GM19193 (cell line): Measurements from ENCODE around the gene ARL5A.

Experiments used
- POLR2A ChIP-seq: IDR thresholded peaks from 4 replicates; pipeline ENCODE4 v1.6.1; 2011; ENCODE audit not compliant: insufficient read depth, insufficient read length; ENCODE audit errors: extremely low read depth

ARL5A gene

DNA sequence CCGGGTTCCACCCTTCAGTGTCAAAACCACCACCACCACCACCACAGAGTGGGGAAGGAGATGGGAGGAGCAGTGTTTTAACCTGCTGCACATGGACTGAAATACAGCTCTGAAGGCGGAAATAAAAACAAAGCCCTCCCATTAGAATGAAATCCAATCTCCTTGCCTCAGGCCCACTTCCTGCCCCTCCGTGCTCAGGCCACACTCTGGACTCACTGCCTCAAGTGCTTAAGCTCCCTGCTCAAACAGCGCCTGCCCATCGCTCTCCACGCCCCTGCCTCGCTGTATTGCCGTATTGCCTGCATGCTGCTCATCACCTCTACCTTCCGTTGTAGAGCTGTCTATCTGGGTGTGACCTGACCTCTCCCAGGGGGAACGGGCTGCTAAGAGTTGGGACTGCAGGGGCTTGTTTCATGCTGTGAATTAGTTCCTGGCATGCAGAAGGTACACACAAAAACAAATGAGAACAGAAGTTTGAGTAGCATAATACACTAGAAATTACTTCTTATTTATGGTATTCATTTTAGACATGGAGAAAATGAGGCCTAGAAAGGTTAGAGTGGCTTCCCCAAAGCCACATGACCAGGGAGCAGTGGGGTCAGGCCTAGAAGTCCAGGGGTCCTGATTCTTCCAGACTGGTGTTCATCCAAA, 62.3 kb downstream of the ARL5A start:
- no peak for TF ChIP-seq POLR2A

DNA sequence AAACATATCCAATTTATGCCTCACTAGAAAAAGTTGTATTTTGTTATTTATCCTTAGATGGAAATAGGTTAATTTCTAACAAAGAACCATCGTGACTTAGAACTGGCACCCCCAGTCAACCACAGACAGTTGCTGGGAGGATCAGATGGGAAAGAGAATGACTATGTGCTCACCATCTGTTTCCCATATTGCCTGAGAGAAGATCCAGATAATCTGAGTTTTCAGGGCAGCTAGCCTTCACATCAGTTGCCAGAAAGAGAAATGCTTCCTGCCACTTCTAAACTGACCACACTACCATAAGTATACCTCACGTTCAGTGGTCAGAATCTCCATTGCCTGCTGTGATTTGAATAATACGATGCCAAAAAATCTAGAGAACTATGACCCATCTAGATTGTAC, 65.5 kb downstream of the ARL5A start:
- TF ChIP-seq POLR2A = no peak

DNA sequence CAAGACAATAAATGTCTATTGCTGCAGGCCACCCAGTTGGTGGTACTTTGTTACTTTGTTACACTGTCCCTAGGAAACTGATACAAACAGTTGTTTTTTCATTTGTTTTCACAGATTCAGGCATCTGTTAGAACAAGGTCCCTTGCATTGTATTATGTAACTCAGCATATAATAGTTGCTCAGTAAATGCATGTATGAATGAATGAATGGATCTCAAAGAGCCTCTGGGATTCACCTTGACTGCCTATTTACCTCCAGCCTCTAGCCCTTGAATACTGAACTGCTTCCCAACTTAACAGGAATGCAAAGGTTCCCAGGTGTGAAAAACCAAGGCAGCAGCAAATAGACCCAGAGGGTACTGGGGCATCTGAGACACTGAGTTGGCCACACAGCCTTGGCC, 66.5 kb downstream of the ARL5A start:
- TF ChIP-seq POLR2A = no peak

DNA sequence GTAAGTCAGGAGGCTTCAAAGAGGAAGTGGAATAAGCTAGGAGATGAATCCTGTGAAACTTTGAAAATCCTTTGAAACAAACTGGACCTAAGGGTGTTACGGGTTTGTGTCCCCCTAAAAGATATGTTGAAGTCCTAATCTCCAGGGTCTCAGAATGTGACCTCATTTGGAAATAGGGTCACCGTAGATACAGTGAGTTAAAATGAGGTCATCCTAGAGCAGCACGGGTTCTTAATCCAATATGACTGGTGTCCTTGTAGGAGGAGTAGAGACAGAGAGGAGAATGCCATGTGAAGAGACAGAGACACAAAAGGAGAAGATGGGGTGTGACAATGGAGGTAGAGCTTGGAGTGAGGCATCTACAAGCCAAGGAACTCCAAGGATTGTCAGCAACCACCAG, 67.0 kb downstream of the ARL5A start:
- TF ChIP-seq POLR2A = no peak

DNA sequence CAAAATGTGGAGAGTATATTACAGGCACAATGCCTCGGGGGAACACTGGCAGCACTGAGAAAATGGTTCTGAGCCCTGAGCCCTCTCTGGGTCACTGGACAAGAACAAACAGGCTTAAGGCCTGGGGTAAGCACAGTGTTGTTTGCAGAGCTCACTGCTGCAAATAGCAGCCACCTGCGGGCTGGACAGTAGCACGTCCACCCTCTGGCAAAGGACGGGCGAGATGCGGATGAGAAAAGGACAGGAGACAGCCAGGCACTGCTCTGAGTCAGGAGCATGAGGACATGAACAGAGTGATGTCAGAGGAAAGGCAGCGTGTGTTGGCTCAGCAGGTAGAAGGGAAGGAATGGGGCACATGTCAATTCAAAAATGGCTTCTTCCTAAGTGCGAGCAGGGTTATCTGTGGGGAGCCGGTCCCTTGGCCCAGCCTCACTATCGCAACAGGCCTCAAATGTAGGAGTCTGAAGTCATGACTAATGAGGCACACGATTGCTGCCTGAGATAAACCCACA, 68.0 kb downstream of the ARL5A start:
- no peak for TF ChIP-seq POLR2A

DNA sequence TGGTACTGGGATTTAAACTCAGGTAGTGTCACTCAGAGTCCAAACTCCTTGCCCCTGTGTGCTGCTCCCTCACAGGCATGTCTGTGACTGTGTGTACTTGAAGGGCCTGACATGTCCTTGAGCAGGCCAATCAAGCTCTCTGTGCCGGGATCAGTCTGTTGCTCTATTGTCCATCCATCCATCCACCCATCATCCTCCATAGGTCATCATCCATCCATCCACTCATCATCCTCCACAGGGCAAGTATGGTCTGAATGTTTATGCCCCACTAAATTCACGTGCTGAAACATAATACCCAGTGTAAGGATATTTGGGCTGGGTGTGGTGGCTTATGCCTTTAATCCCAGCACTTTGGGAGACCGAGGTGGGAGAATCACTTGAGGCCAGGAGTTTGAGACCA, 69.5 kb downstream of the ARL5A start:
- TF ChIP-seq POLR2A = no peak

DNA sequence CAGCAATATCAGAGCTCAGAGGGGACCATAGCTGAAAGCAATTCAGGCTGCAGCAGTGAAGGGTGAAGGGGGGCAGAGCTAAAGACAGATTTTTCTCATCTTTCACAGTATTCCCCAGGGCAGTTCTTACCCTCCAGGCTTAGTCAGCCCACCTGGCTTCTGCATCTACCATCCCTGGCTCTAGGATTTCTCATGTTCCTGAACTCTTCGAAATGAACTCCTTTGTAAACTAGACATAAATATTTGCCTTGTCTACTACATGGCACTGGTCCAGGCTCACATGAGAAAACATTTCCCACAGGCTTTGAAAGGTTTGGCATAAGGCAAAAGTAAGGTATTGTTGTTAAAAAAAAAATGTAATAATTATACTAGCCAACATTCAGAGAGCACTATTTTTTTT, 70.4 kb downstream of the ARL5A start:
- no peak for TF ChIP-seq POLR2A

DNA sequence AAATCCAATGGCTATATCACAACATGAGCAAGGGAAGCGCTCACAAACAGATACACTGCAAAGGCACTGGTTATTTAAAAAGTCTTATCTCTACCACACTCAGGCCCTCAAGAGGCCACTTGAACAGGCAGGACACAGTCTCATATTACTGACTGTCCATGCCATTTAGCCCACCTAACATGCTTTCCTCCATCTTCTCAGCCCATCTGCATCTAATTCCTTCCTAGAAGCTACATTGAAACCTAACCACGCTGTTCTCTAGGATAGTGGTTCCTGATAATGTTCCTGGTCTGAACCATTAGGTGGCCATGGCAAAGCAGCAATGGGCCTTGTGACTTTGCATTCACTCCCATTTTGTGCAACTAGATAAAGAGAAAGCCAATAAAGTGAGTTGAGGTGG, 71.4 kb downstream of the ARL5A start:
- TF ChIP-seq POLR2A = no peak

DNA sequence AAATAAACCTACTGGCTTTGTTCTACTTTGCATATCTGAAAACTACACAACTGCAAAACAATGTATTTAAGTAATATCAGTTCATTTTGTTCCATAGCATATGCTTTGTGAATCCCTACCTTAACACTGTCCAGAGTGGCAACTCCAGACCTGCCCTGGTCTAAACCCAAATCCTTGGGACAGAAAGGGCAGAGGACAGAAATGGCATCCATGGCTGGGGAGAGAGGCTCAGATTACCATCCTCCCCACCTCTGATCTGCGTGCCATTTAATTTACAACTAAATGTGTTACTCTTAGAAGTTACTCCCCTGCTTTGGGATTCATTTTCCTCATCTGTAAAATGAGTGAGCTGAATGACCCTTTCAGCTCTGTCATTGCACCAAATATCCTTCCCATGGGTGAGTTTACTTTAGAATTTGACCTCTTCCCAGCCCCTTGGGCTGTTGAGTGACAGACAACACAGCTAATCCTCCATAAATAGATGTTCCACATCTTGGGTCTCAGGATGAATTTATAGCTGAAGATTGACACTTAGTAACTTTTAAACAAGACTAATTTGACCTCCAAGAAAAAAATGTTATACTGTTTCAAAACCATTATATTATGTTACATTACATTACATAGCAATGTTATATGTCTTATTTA, 73.8 kb downstream of the ARL5A start:
- no peak for TF ChIP-seq POLR2A

DNA sequence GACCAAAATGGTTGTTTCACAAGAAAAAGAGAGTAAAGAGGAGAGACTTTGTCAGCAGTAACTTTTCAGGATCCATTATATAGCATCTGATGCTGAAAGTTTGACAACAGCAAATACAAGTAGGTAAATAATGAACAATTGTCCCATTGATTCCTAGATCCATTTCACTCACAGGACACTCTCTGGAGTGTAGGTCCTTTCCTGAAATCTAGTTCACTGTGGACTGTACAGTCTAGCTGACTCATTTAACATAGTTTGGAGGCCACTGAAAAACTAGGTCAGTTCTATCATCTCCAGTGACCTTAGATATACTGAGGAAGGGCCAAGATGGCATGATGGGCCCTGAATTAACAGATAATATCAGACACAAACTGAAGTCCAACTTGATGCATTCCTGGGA, 74.7 kb downstream of the ARL5A start:
- no peak for TF ChIP-seq POLR2A
